Coronary artery (tissue), 2 donors: ENCODE data around the gene GFRA1.

Source experiments
- DNase-seq: peaks from one replicate; pipeline ENCODE4 v3.0.0-alpha.2; 2017; ENCODE audit warnings: low spot score
- H3K27ac ChIP-seq, 2 donors: fragments of 200-600 bp; sonication (generic); one replicate each; pipeline ENCODE4 v1.5.1; 2016 to 2019
- H3K4me3 ChIP-seq: fragments of 200-600 bp; sonication (generic); 2 replicates; pipeline ENCODE4 v1.5.1; 2016; ENCODE audit warnings: mild to moderate bottlenecking, moderate library complexity
- CTCF ChIP-seq: fragments of 200-600 bp; sonication (generic); IDR thresholded peaks from one replicate; pipeline ENCODE4 v1.5.1; 2019; ENCODE audit warnings: antibody characterized with exemption

The GFRA1 gene

GRCh38 chr10:116134322-116134721, 138.7 kb downstream of the GFRA1 start:
- Histone ChIP-seq H3K27ac (no peak overlapping the region), H3K4me3 (no peak overlapping the region)
- TF ChIP-seq CTCF, result no peak
- DNase-seq, result no peak

GRCh38 chr10:116133634-116134033, 139.4 kb downstream of the GFRA1 start:
- TF ChIP-seq CTCF, result no peak
- H3K4me3 ChIP-seq, result no peak overlapping the region
- H3K27ac ChIP-seq, result no peak overlapping the region
- no peak for DNase-seq

GRCh38 chr10:116132780-116133399, 140.1 kb downstream of the GFRA1 start:
- DNase-seq, result no peak
- no peak for TF ChIP-seq CTCF
- no peak overlapping the region for H3K4me3 ChIP-seq
- H3K27ac ChIP-seq, result no peak overlapping the region

GRCh38 chr10:116130006-116130405, 143.0 kb downstream of the GFRA1 start:
- TF ChIP-seq CTCF, result no peak
- H3K4me3 ChIP-seq, result no peak overlapping the region
- no peak for DNase-seq
- no peak overlapping the region for H3K27ac ChIP-seq

- H3K27ac ChIP-seq, result no peak overlapping the region
- no peak overlapping the region for H3K4me3 ChIP-seq
- no peak for DNase-seq
- TF ChIP-seq CTCF, result no peak
Observed at GRCh38 chr10:116126954-116127695, 145.9 kb downstream of the GFRA1 start.

GRCh38 chr10:116126239-116126638, 146.8 kb downstream of the GFRA1 start:
- H3K4me3 ChIP-seq, result no peak overlapping the region
- no peak for DNase-seq
- no peak for TF ChIP-seq CTCF
- H3K27ac ChIP-seq, result no peak overlapping the region

GRCh38 chr10:116125180-116125579, 147.8 kb downstream of the GFRA1 start:
- no peak for TF ChIP-seq CTCF
- no peak for DNase-seq
- no peak overlapping the region for H3K4me3 ChIP-seq
- H3K27ac ChIP-seq, result no peak overlapping the region
